MM.1S (cell line): ENCODE data around the gene KLK8.

Experiments used
- DNase-seq: peaks from one replicate; pipeline ENCODE4 v3.0.0-alpha.2; 2015
- H2AFZ ChIP-seq: fragments of 300-600 bp; sonication (generic); 2 replicates; pipeline ENCODE4 v1.6.0; 2016; ENCODE audit warnings: antibody characterized with exemption, low read length
- H3F3A ChIP-seq: fragments of 300-600 bp; sonication (generic); 2 replicates; pipeline ENCODE4 v1.6.1; 2016; ENCODE audit warnings: mild to moderate bottlenecking, antibody characterized with exemption, low read length, moderate library complexity, mixed read lengths; ENCODE audit not compliant: insufficient read depth
- H3K27ac ChIP-seq: fragments of 300-600 bp; sonication (generic); 2 replicates; pipeline ENCODE4 v1.5.1; 2016; ENCODE audit warnings: mild to moderate bottlenecking, low read length
- H3K27me3 ChIP-seq: fragments of 300-600 bp; sonication (generic); replicated peaks from 2 replicates; pipeline ENCODE4 v1.6.0; 2016; ENCODE audit warnings: low read length; ENCODE audit not compliant: insufficient read depth
- H3K36me3 ChIP-seq: fragments of 300-600 bp; sonication (generic); replicated peaks from 2 replicates; pipeline ENCODE4 v1.6.1; 2016; ENCODE audit warnings: mild to moderate bottlenecking, low read length, mixed read lengths; ENCODE audit not compliant: insufficient read depth
- H3K4me1 ChIP-seq: fragments of 300-600 bp; sonication (generic); 2 replicates; pipeline ENCODE4 v1.6.1; 2016; ENCODE audit warnings: low read length, mixed read lengths
- H3K4me2 ChIP-seq: fragments of 300-600 bp; sonication (generic); 2 replicates; pipeline ENCODE4 v1.6.0; 2016; ENCODE audit warnings: low read depth, low read length
- H3K4me3 ChIP-seq: fragments of 300-600 bp; sonication (generic); 2 replicates; pipeline ENCODE4 v1.5.1; 2016; ENCODE audit warnings: low read length, mixed read lengths
- H3K79me2 ChIP-seq: fragments of 300-600 bp; sonication (generic); 2 replicates; pipeline ENCODE4 v1.6.1; 2016; ENCODE audit warnings: mixed run types, low read length, mixed read lengths
- H3K9ac ChIP-seq: fragments of 300-600 bp; sonication (generic); 2 replicates; pipeline ENCODE4 v1.6.1; 2016; ENCODE audit warnings: low read length, mixed read lengths
- H3K9me2 ChIP-seq: fragments of 300-600 bp; sonication (generic); replicated peaks from 2 replicates; pipeline ENCODE4 v1.6.1; 2016; ENCODE audit warnings: mild to moderate bottlenecking, low read length, mixed read lengths; ENCODE audit not compliant: insufficient read depth
- H3K9me3 ChIP-seq: fragments of 300-600 bp; sonication (generic); replicated peaks from 2 replicates; pipeline ENCODE4 v1.6.1; 2016; ENCODE audit warnings: mild to moderate bottlenecking, low read length, mixed read lengths; ENCODE audit not compliant: insufficient read depth
- H4K20me1 ChIP-seq: fragments of 300-600 bp; sonication (generic); 2 replicates; pipeline ENCODE4 v1.6.1; 2016; ENCODE audit warnings: mild to moderate bottlenecking, low read length, moderate library complexity, mixed read lengths; ENCODE audit not compliant: insufficient read depth
- CTCF ChIP-seq: fragments of 300-600 bp; sonication (generic); IDR thresholded peaks from 2 replicates; pipeline ENCODE4 v1.5.1; 2016; ENCODE audit warnings: antibody characterized with exemption, low read length, mixed read lengths
- EZH2 ChIP-seq: fragments of 300-600 bp; sonication (generic); optimal IDR thresholded peaks from 2 replicates; pipeline ENCODE3; 2017; ENCODE audit warnings: low read depth, mild to moderate bottlenecking, antibody characterized with exemption, low read length, mixed read lengths
- EZH2phosphoT487 ChIP-seq: fragments of 300-600 bp; sonication (generic); IDR thresholded peaks from 2 replicates; pipeline ENCODE4 v1.6.1; 2018; ENCODE audit warnings: antibody characterized with exemption, low read length

KLK8 gene

DNA sequence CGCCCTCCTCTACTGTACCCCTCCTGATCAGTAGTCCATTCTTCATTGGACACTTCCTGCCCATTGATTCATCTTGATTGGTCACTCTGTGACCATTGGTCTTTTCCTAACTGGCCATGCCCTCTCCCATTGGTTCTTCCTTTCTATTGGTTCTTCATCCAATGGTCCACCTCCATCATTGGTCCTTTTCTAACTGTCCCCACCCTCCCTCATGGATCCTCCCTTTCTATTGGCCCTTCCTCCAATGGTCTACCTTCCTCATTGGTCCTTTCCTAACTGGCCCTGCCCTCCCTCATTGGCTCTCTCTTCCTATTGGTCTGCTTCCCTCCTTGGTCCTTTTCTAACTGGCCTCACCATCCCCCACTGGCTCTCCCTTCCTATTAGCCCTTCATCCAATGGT, 39.2 kb downstream of the KLK8 start:
- Histone ChIP-seq H3K4me1 (no peaks in the 10 kb centered on the region), H3K27me3 (peaks cover 21% of the 10 kb centered on the region), H4K20me1 (no peaks in the 10 kb centered on the region), H3K79me2 (no peaks in the 10 kb centered on the region), H2AFZ (no peak overlapping the region), H3K9me3 (no peaks in the 10 kb centered on the region), H3K9me2 (no peaks in the 10 kb centered on the region), H3K27ac (no peak overlapping the region), H3K4me3 (no peak overlapping the region), H3F3A (no peaks in the 10 kb centered on the region), H3K9ac (no peak overlapping the region), H3K36me3 (no peaks in the 10 kb centered on the region), H3K4me2 (no peak overlapping the region)
- no peak for TF ChIP-seq CTCF
- TF ChIP-seq EZH2: no peak
- TF ChIP-seq EZH2phosphoT487: no peak
- no peak for DNase-seq

GRCh38 chr19:50959731-50960500, 41.5 kb downstream of the KLK8 start:
- H3K27ac ChIP-seq: no peak overlapping the region
- H3K36me3 ChIP-seq: no peaks in the 10 kb centered on the region
- H3K4me1 ChIP-seq: no peaks in the 10 kb centered on the region
- no peak overlapping the region for H2AFZ ChIP-seq
- no peak overlapping the region for H3K4me3 ChIP-seq
- no peaks in the 10 kb centered on the region for H3K79me2 ChIP-seq
- no peaks in the 10 kb centered on the region for H4K20me1 ChIP-seq
- H3K4me2 ChIP-seq: no peak overlapping the region
- H3K9me2 ChIP-seq: no peaks in the 10 kb centered on the region
- no peak overlapping the region for H3K9ac ChIP-seq
- no peak for DNase-seq
- peaks cover 31% of the 10 kb centered on the region for H3K27me3 ChIP-seq
- no peaks in the 10 kb centered on the region for H3F3A ChIP-seq
- no peaks in the 10 kb centered on the region for H3K9me3 ChIP-seq
- TF ChIP-seq EZH2phosphoT487 (no peak), CTCF (no peak), EZH2 (no peak)

- TF ChIP-seq EZH2: no peak
- no peak for TF ChIP-seq CTCF
- TF ChIP-seq EZH2phosphoT487: no peak
- DNase-seq: no peak
- Histone ChIP-seq H3K27ac (no peak overlapping the region), H3K36me3 (no peaks in the 10 kb centered on the region), H3K27me3 (peaks cover 32% of the 10 kb centered on the region), H3K4me2 (no peak overlapping the region), H3K4me3 (no peak overlapping the region), H3F3A (no peaks in the 10 kb centered on the region), H3K79me2 (no peaks in the 10 kb centered on the region), H3K4me1 (no peaks in the 10 kb centered on the region), H2AFZ (no peak overlapping the region), H3K9ac (no peak overlapping the region), H4K20me1 (no peaks in the 10 kb centered on the region), H3K9me2 (no peaks in the 10 kb centered on the region), H3K9me3 (no peaks in the 10 kb centered on the region)
These were observed 43.8 kb downstream of the KLK8 start for GRCh38 chr19:50957587-50957986.
